Measurements from ENCODE around the gene PARD6B. TPM values are rescaled to one million over a fixed set of nuclear protein-coding genes. Genes with fewer than 3 reads are reported as not detected.

PARD6B gene
- total RNA-seq, 5 donors from 2014 or later (not counting 1 experiment from before 2014, with no cell fraction given) = 5.9 to 12.4 (median 9.4) TPM

- Mint-ChIP-seq H3K36me3 (peaks cover 3% of the 10 kb centered on the region), H3K27ac (peak overlapping the region; percentile 63 to 71), H3K4me3 (peak overlapping the region; percentile 84 to 89 (median 86)), H3K4me1 (peaks cover 34 to 43% (median 35%) of the 10 kb centered on the region in 3 donors), H3K27me3 (no peaks in the 10 kb centered on the region), H3K9me3 (no peaks in the 10 kb centered on the region)
- ChIA-PET POLR2A (interaction anchor here in 1 of 2 donors (0.6 kb wide), 1 partner anchor 25 kb away, joined by 12 read pairs; no protein-coding TSS in a partner anchor), CTCF (interaction anchor here (0.6 to 2.5 kb wide), 6 partner anchors 17 to 197 kb away, joined by 3 to 6 read pairs (median 4); partner anchors contain the start of gene BCAS4 (in 1 of the 2))
- H3K36me3 ChIP-seq (ENCODE audit: control insufficient read depth in 2 of 2, extremely low read depth in 1 of 2, insufficient read depth in 1 of 2, low read length in 1 of 2) = no peaks in the 10 kb centered on the region
- no peak overlapping the region for H3K27ac ChIP-seq (ENCODE audit: low read length)
- peak in 4 of 35 experiments; percentile 3 to 27 (median 10) for DNase-seq
- H3K4me3 ChIP-seq (ENCODE audit: control insufficient read depth in 1 of 2, extremely low read depth in 1 of 2, low read length in 1 of 2) = peak overlapping the region; percentile 64 to 74
- WGBS (ENCODE audit: insufficient coverage) = 9% methylated on average over 21 of the region's 29 CpGs
- no peak for ATAC-seq (replicated peaks in 1 of 4)
- no peaks in the 10 kb centered on the region for H3K27me3 ChIP-seq (replicated peaks in 1 of 2; ENCODE audit: control insufficient read depth in 2 of 2, extremely low read depth in 1 of 2, insufficient read depth in 2 of 2, low read length in 1 of 2)
- H3K4me1 ChIP-seq (ENCODE audit: control insufficient read depth in 1 of 2, extremely low read depth in 1 of 2, insufficient read depth in 2 of 2, low read length in 2 of 2) = peaks cover 6 to 19% of the 10 kb centered on the region in 2 experiments
- H3K9me3 ChIP-seq = no peaks in the 10 kb centered on the region
Observed at GRCh38 chr20:50731930-50732690, 730 bp downstream of the PARD6B start.

- Histone ChIP-seq H3K9me3 (no peaks in the 10 kb centered on the region), H3K4me1 (ENCODE audit: control insufficient read depth in 1 of 2, extremely low read depth in 1 of 2, insufficient read depth in 2 of 2, low read length in 2 of 2) (peaks cover 6 to 19% of the 10 kb centered on the region in 2 experiments), H3K4me3 (ENCODE audit: control insufficient read depth in 1 of 2, extremely low read depth in 1 of 2, low read length in 1 of 2) (no peak overlapping the region), H3K27ac (ENCODE audit: low read length) (no peak overlapping the region), H3K36me3 (ENCODE audit: control insufficient read depth in 2 of 2, extremely low read depth in 1 of 2, insufficient read depth in 1 of 2, low read length in 1 of 2) (peaks cover 0 to 5% of the 10 kb centered on the region in 2 donors), H3K27me3 (replicated peaks in 1 of 2; ENCODE audit: control insufficient read depth in 2 of 2, extremely low read depth in 1 of 2, insufficient read depth in 2 of 2, low read length in 1 of 2) (no peaks in the 10 kb centered on the region)
- DNase-seq = no peak
- Mint-ChIP-seq H3K4me3 (peak overlapping the region in 2 of 3 donors; percentile 39 to 84), H3K27ac (no peak overlapping the region), H3K9me3 (no peaks in the 10 kb centered on the region), H3K36me3 (peaks cover 3% of the 10 kb centered on the region), H3K27me3 (no peaks in the 10 kb centered on the region), H3K4me1 (peaks cover 35 to 47% (median 38%) of the 10 kb centered on the region in 3 donors)
- CTCF ChIA-PET = interaction anchor here (0.7 to 1.4 kb wide), 2 partner anchors 15 to 444 kb away, joined by 3 to 8 read pairs; no protein-coding TSS in a partner anchor
- no CpG with 5 or more reads among the region's 1 CpG for WGBS (ENCODE audit: insufficient coverage)
- POLR2A ChIA-PET = no interaction called here
- ATAC-seq (replicated peaks in 1 of 4) = no peak
Observed at GRCh38 chr20:50733644-50734349, 2.4 kb downstream of the PARD6B start.

- 94% methylated on average over 3 of the region's 9 CpGs for WGBS (ENCODE audit: insufficient coverage)
- Histone ChIP-seq H3K27ac (ENCODE audit: low read length) (no peak overlapping the region), H3K36me3 (ENCODE audit: control insufficient read depth in 2 of 2, extremely low read depth in 1 of 2, insufficient read depth in 1 of 2, low read length in 1 of 2) (peaks cover 4 to 7% of the 10 kb centered on the region in 2 donors), H3K4me3 (ENCODE audit: control insufficient read depth in 1 of 2, extremely low read depth in 1 of 2, low read length in 1 of 2) (no peak overlapping the region), H3K27me3 (replicated peaks in 1 of 2; ENCODE audit: control insufficient read depth in 2 of 2, extremely low read depth in 1 of 2, insufficient read depth in 2 of 2, low read length in 1 of 2) (no peaks in the 10 kb centered on the region), H3K9me3 (no peaks in the 10 kb centered on the region), H3K4me1 (ENCODE audit: control insufficient read depth in 1 of 2, extremely low read depth in 1 of 2, insufficient read depth in 2 of 2, low read length in 2 of 2) (peaks cover 6 to 19% of the 10 kb centered on the region in 2 experiments)
- Mint-ChIP-seq H3K4me1 (peaks cover 39 to 55% (median 41%) of the 10 kb centered on the region in 3 donors), H3K9me3 (no peaks in the 10 kb centered on the region), H3K4me3 (no peak overlapping the region), H3K36me3 (peaks cover 3% of the 10 kb centered on the region), H3K27me3 (no peaks in the 10 kb centered on the region), H3K27ac (no peak overlapping the region)
- ATAC-seq (replicated peaks in 1 of 4) = no peak
- ChIA-PET POLR2A (no interaction called here), CTCF (interaction anchor here in 1 of 2 donors (1.4 kb wide), 1 partner anchor 14 kb away, joined by 8 read pairs; no protein-coding TSS in a partner anchor)
- DNase-seq = no peak
Observed at GRCh38 chr20:50734730-50735679, 3.6 kb downstream of the PARD6B start.

GRCh38 chr20:50735813-50736212, 4.4 kb downstream of the PARD6B start:
- peaks cover 3% of the 10 kb centered on the region for H3K36me3 Mint-ChIP-seq
- Histone ChIP-seq H3K4me1 (ENCODE audit: control insufficient read depth in 1 of 2, extremely low read depth in 1 of 2, insufficient read depth in 2 of 2, low read length in 2 of 2) (peaks cover 6 to 11% of the 10 kb centered on the region in 2 experiments), H3K4me3 (ENCODE audit: control insufficient read depth in 1 of 2, extremely low read depth in 1 of 2, low read length in 1 of 2) (no peak overlapping the region), H3K27me3 (replicated peaks in 1 of 2; ENCODE audit: control insufficient read depth in 2 of 2, extremely low read depth in 1 of 2, insufficient read depth in 2 of 2, low read length in 1 of 2) (no peaks in the 10 kb centered on the region), H3K27ac (ENCODE audit: low read length) (no peak overlapping the region), H3K36me3 (ENCODE audit: control insufficient read depth in 2 of 2, extremely low read depth in 1 of 2, insufficient read depth in 1 of 2, low read length in 1 of 2) (peaks cover 4 to 7% of the 10 kb centered on the region in 2 donors), H3K9me3 (no peaks in the 10 kb centered on the region)
- no peaks in the 10 kb centered on the region for H3K27me3 Mint-ChIP-seq
- no peaks in the 10 kb centered on the region for H3K9me3 Mint-ChIP-seq
- ChIA-PET POLR2A (no interaction called here), CTCF (no interaction called here)
- H3K27ac Mint-ChIP-seq = no peak overlapping the region
- H3K4me3 Mint-ChIP-seq = no peak overlapping the region
- ATAC-seq (replicated peaks in 1 of 4) = no peak
- peaks cover 41 to 53% (median 43%) of the 10 kb centered on the region in 3 donors for H3K4me1 Mint-ChIP-seq
- no peak for DNase-seq

GRCh38 chr20:50737352-50737751, 6.0 kb downstream of the PARD6B start:
- POLR2A ChIA-PET = interaction anchor here in 1 of 2 donors (1.1 kb wide), 1 partner anchor 12 kb away, joined by 4 read pairs; no protein-coding TSS in a partner anchor
- no peak overlapping the region for H3K27ac ChIP-seq (ENCODE audit: low read length)
- WGBS (ENCODE audit: insufficient coverage) = 91% methylated on average over 1 of the region's 4 CpGs
- Mint-ChIP-seq H3K4me3 (no peak overlapping the region), H3K27me3 (no peaks in the 10 kb centered on the region), H3K4me1 (peaks cover 41 to 56% (median 43%) of the 10 kb centered on the region in 3 donors), H3K36me3 (peaks cover 7% of the 10 kb centered on the region), H3K9me3 (no peaks in the 10 kb centered on the region), H3K27ac (no peak overlapping the region)
- ATAC-seq (replicated peaks in 1 of 4) (no peak), DNase-seq (no peak)
- peaks cover 4 to 7% of the 10 kb centered on the region in 2 donors for H3K36me3 ChIP-seq (ENCODE audit: control insufficient read depth in 2 of 2, extremely low read depth in 1 of 2, insufficient read depth in 1 of 2, low read length in 1 of 2)
- H3K27me3 ChIP-seq (replicated peaks in 1 of 2; ENCODE audit: control insufficient read depth in 2 of 2, extremely low read depth in 1 of 2, insufficient read depth in 2 of 2, low read length in 1 of 2) = no peaks in the 10 kb centered on the region
- no peak overlapping the region for H3K4me3 ChIP-seq (ENCODE audit: control insufficient read depth in 1 of 2, extremely low read depth in 1 of 2, low read length in 1 of 2)
- CTCF ChIA-PET = no interaction called here
- H3K9me3 ChIP-seq = no peaks in the 10 kb centered on the region
- H3K4me1 ChIP-seq (ENCODE audit: control insufficient read depth in 1 of 2, extremely low read depth in 1 of 2, insufficient read depth in 2 of 2, low read length in 2 of 2) = peaks cover 4 to 5% of the 10 kb centered on the region in 2 experiments

All from T-cell (primary cell).